NCI-H146 (cell line): ENCODE results near the gene ARHGAP10.

Experiments used
- DNase-seq: peaks from one replicate; lab custom pipeline; 2025; lab: John Stamatoyannopoulos, UW

The ARHGAP10 gene

DNA sequence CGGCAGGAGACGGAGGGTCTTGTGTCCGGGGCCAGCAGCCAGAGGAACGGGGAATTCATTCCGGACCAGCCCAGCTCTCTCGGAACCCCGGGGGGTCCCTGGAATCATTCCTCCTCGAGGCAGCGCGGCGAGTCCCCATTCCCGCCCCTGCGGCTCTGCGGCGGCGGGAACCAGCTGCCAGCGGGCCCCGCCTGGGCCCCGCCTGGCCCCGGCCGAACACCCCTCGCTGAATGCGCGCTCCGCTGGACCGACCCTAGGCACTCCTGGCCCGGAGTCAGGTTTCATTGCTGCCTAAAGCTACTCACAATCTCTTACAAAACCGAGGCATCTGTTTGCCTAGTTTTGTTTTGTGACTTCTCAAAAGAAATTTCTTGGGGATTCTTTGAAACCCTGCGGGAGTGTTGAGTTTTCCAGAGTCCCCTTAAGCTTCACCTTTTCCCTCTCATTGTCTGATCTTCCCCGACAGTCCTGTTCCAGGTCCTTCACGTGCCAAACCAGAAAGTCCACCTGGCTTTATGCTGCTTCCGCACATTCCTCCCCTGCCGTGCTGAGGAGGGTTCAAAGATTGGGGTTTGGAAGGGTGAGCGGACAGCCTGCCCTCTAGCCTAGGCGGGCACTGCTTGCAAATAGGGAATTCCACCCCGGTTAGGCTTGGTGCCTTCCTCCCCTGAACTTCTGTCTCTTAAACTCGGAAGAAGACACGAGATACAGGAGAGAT, 789 bp downstream of the ARHGAP10 start:
- DNase-seq: peak; percentile 22

DNA sequence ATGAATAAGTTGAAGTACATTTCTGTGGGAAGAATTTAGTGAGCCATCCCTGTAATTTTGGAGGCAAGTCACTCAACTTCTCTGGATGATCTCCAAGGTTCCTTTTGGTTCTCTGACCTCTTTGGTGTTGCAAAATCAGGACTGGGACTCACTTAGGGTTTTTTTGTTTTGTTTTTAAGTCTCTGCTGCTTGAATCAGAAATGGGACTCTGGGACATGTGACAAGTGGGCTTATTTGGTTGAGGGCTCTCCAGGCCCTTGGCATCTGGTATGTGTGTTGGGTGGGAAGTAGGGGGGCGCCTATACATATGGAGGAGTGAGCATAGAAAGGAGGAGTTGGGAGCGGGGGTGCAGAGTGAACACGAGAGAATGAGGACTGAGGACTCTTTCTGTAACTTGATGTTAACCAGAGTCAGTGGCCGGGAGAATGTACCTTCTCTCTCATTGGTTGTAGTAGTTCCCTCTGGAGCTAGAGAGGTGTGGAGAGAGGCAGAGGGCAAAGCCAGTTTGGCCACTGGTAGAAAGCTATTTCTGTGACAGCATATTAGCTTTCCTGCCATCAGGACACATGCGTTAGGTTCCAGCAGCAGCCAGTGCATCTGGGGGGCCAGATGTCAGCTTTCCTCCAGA, 1.9 kb downstream of the ARHGAP10 start:
- DNase-seq: no peak

DNA sequence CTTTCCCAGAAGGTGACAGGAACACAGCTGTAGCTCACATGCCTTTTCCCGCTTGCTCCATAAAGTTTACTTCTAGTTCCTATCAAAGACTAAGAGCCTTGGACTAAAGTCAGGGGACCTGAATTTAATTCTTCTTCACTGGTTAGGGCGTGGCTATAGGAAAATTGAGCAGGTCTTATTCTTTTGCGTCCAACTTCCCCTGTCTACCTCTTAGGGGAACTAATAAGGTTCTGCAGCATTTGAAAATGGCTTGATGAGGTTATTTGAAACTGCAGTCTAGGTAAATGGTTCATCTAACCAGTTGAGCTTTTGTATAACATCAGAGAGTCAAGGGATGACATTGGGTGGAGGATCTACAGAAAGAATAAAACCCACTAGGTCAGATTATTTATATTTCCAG, 2.6 kb downstream of the ARHGAP10 start:
- no peak for DNase-seq

DNA sequence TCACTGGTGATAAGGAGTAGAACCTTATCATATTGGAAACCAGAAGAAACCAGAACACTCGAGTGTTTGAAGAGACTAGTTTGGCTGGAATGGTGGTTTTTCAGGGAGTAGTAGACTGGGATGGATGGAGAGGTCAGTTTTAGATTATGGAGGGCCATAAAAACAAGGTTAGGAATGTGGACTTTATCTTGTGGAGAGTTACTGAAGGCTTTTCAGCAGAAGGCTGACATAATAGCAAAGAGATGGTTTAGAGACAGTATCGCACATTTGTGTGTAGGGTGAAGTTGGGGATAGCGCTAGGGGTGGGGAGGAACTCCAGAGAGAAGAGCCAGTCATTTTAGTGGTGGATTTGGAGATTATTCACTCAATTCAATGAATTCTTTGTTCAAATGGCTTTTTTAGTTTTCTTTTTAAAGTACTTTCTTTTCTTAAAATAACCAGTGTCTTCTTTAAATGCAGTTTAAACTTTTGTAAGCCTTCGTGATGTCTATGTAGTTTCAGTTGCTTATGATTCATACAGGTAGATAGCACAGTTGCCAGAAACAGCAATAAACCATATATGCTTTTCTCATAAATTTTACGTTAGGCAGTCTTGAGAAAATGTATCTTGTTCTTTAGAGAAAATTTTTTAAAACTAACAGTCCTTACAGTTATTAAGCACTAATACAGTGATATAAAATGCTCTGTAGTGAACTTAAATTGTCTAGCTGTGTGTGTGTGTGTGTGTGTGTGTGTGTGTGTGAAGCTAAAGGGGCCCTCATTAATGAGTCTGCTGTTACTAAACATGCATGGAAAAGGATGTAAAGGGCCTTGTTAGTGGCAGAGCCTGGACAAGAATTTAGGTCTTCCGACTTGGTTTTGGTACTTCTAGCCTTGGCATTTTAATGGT, 3.8 kb downstream of the ARHGAP10 start:
- no peak for DNase-seq

DNA sequence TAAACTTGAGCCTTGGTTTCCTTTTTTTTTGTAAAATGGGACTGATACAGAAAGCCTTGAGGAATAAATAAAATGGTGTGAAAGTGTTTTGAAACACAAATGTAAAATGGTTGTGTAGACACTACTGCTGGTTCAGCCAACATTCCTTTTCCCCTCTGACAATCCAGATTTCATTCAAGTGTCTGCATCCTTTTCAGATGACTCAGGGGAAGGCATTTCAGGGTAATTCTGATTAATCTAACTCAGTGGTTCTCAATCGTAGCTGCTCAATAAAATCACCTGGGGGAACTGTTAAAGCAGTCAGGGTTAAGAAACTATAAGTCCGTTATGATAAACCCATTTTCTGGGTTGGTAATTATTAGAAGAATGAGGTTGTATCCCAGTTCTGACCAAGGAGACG, 4.6 kb downstream of the ARHGAP10 start:
- no peak for DNase-seq

DNA sequence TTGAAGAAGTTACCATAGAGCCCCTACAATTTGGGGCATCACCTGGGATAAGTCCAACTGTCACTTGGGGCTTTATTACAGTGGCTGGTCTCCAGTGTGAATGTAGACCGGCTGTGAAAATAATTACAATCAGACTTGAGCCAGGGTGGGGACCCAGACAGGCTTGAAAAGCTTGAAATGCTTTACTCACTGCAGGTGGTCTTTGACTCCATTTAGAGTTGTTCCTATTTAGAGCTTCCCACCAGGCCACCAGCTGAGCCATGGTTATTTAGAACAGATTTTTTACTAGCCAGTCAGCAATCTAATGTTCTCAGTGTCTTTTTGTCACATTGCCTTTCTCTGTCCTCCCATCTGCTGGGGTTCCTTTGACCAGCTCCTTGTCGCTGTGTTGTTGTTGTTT, 5.7 kb downstream of the ARHGAP10 start:
- DNase-seq: peak; percentile 2

DNA sequence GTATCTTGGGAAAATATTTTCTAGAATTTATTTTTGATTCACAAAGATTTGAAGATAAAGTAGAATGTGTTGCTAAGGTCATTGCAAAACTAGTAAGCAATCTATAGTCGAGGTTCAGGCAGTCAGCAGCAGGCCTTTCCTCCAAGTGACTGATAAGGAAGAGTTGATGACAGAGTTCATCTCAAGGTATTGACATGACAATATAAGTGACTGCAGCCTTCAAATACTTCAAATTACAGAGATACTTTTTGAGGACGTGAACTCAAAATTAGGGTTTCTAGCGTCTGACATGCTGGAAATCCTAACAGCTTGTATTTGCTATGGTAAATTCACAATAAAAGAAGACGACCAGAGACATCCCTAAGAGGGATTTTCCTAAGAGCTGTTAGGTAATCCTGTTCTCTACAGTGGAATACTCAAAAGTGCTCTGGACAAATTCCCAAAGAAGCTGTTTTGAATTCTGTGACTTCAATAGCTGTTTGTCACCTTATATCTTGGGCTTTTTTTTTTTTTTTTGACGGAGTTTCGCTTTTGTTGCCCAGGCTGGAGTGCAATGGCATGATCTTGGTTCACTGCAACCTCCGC, 7.4 kb downstream of the ARHGAP10 start:
- DNase-seq: no peak

DNA sequence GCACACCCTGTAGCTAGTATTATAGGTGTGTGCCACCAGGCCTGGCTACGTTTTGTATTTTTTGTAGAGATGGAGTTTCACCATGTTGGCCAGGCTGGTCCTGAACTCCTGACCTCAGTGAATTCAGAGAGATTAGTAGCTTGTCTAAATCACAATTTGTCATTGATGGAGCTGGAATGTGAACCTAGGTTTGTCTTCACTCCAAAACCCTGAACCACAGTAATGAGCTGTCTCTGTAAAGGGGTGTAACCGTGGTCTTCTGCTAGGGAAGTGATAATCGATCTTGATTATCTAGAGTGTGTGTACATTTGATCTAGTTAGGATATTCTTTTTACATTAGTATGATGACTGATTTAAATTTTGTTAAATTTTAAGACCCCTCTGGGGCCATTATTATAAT, 8.3 kb downstream of the ARHGAP10 start:
- DNase-seq: no peak

DNA sequence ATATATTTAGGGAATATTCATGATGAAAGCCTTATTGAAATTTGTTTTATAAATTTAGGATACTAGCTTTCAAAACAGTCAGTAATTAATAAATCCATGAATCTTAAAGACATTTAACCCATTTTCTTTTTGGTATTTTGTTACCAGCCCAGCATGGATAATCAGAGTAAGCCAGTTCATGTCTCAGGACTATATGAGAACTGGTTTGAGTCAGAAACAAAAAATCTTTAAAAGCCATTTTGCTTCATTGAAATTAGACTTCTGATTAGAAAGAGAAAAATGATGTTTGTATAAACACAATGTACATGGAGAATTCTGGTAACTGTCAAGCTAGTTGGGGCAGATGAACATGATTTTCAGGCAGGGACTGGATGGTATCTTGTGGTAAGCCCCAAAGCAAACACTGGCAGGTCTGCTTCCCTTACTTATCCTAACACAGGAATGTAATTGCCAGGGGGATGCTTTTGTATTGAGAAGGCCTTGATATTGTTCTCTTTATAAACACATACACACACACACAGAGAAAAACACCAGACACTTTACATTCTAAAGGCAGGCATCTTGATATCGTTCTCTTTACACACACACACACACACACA, 9.4 kb downstream of the ARHGAP10 start:
- DNase-seq: no peak

DNA sequence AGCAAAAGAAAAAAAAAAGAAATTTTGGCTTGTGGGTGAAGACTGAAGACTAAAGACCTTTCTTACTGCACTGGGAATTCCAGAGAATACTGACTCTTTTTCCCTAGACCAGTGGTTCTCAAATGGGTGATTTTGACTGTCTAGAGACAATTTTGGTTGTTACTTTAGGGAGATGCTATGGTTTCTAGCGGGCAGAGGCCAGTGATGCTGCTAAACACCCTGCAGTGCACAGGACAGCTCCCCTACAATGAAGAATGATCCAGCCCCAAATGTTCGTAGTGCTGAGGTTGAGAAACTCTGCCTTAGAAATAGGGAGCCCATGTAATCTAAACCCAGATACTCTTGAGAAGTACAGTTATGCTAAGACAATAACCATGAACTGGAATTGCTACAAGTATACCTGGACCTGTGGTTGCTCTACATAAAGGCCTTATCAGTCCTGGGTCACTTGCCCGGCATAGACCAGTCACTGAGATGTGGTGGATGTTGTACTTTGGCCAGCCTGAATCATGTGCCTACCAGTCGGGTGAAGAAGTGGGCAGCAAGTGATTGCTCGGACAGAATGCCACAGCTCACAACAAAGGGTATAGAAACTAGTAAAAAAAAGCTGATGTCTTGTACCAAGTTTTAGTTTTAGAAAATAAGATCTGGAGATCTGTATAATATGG, 16.0 kb downstream of the ARHGAP10 start:
- DNase-seq: no peak

DNA sequence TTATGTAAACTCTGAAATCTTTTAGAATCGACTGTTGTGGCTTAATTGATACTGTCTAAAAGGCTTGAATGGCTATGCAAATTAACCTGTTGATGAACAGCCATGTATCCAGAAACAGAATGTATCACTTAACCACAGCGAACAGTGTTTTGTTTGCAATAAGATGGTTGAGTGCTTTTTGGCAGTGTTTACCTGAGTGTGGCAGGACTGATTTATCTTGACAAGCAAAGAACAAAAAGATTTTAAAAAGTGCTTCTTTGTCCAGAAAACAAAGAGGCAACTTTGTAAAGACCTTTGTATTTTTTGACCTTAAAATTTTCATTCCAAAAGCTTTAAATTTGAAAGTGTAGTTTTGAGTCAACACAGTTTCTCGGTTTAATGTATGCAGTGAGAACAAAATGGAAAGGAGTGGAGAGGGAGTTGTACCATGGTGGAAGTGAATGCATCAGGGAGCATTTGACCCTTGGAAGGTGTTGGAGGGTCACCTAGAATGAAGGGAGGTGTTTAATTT, 18.0 kb downstream of the ARHGAP10 start:
- DNase-seq: no peak

DNA sequence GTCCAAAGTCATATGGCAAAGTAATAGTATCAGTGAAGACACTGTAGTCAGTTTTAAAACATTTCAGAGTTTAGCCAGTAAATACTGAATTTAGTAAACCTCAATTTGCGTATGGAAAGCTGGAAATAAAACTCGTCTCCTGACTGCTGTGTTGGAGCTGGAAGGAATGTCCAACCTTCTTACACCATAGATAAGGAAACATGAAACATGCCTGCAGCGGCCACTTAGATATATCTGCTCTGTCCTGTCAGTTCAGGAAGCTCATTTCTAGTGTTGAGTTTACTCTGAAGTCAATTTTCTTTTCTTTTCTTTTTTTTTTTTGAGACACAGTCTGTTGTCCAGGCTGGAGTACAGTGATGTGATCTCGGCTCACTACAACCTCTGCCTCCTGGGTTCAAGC, 21.2 kb downstream of the ARHGAP10 start:
- DNase-seq: no peak

DNA sequence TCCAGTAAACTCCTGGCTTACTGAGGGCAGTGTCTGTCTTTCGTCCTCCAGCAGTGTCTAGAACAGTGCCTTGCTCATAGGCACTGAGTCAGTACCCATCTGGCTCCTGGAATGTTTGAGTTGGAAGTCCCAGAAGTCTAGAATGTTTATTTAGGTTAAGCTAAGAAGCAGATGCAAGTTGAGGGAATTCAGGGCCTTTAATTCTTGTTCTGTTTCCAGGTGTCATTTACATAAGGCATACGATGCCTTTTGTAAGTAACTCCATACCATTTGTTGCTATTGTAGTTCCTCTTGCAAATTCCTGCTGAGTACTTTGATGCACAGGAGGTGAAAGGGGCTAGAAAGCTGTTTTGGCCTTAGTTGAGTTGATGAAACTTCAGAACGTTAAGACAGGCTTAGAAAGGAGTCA, 22.2 kb downstream of the ARHGAP10 start:
- no peak for DNase-seq

DNA sequence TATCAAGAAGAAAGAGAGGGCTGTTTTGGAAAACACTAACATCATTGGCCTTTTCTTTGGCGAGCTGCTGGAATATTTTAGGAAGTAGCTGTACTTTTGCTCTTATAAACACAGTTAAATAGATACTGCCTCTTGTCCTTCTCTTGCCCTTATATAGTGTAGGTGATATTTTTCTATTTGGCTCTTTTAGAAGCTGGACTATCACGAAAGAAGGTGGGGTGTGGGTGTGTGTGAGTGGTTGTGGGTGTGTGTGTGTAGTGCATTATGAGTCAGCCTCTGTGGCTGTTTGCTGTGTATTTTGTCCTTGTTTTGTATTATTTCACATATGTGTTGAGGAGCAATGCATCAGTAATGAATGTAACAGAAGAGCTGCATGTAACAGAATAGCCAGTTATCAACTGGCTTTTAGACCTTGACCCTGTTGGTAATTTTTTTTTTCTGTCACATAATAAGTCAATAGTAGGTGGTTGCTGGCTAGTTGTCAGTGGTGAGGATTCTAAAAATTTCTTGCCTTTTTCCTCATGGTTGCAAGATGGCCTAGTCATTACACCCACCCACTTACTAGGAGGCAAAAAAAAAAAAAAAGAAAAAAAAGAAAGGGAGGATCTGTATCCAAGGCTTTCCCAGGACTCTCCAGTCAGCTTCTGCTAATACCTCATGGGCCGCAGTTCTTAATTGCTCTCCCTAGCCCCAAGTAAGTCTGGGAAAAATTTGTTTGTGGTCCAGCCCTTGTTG, 23.8 kb downstream of the ARHGAP10 start:
- DNase-seq: no peak

DNA sequence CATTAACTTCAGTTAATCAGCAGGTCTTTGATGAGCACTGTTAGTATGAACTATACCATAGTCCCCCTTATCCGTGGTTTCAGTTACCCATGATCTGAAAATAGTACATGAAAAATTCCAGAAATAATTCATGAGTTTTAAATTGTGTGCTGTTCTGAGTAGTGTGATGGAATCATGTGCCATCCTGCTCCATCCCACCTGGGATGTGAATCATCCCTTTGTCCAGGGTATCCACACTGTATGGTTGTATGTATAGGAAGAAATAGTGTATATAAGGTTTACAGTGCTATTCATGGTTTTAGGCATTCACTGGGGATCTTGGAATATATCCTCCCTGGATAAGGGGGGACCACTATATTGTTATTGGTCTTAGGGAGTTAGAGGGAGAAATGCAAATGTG, 24.5 kb downstream of the ARHGAP10 start:
- no peak for DNase-seq

DNA sequence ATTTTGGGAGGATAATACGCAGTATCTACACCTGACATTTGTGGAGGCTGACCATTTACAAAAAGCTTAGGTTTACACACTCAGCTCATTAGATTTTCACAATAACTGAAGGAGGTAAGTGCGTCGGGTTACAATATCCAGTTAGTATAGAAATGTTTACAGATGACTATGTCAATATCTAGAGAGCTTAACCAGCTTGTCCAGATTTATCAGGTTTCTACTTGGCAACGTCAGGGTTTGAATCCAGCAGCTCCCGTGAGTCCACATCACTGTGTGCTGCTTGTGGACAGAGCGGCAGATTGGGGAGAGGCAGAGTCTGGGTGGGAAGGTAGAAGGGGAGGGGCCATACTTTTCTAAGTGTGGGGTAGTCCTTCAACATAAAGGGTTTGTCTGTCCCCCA, 28.3 kb downstream of the ARHGAP10 start:
- DNase-seq: no peak

DNA sequence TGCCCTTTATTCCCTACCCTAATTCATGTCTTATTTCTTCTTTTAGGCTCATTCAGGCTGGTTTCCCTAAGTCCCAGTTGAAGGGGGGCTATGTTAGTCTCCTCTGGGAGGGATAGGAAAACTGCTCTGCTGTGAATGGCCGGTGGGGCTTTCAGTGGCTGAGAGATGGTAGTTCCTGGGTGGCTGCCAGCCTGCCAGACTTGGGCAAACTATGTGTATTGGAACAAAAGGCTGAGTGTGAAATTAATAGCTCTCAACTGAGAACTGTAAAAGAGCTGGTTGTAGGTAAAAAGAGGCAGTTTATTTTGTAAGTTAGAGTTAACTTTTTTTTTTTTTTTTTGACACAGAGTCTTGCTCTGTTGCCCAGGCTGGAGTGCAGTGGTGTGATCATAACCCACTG, 28.8 kb downstream of the ARHGAP10 start:
- no peak for DNase-seq

DNA sequence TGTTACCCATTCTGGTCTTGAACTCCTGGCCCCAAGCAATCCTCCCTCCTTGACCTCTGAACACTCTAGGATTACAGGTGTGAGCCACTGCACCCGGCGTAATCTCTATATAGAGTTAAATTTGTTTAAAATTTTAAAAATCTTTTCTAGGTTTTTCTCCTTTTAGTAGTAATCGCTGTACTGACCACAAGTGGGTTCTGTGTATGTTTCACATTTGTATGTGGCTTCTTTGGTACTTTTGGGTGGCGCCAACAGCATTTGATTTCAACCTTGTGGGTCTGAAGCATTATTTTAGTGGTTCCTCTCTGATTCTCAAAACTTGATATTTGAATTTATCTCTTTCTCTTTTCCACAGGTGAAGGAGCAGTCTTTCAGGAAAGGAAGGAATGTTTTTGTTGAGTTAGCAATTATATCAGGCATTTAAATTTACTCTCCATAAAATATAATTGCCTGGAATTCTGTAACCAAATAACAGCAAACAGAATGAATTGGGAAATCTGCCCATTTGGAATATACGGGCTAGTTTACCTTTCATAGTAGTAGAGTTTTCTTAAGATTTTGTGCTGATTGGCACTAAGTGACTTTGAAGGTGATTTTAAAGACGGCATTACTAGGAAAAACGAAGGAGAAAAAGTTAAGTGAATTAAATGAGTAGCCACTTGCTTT, 29.5 kb downstream of the ARHGAP10 start:
- no peak for DNase-seq

DNA sequence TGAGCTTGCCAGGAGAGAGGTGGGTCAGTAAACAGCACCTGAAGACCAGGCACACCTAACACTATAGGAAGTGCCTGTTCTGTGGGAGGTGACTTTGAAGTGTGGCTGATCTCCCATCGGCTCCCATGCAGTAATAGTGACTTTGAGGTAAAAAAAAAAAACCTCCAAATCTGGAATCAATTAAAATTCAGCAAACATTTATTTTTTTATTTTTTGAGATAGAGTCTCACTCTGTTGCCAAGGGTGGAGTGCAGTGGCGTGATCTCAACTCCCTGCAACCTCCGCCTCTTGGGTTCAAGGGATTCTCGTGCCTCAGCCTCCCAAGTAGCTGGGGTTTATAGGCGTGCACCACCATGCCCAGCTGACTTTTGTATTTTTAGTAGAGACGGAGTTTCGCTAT, 32.4 kb downstream of the ARHGAP10 start:
- no peak for DNase-seq

DNA sequence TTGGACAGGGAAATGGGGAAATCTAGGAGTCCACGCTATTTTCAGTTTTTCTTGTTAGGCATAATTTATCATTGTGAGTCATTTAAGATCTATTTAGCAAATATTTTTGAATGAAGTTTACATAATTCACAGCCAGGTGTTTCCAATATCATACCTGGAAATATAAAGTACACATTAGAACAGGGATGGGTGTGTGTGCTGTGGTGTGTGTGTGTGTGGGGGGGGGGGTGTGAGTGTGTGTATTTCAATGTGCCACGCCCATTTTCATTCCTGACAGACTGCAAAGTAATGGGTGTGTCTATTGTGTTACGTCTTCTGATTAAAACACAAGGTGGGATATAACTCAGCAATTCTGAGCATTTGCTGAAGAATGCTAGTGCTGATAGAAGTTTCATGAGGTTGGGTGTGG, 33.2 kb downstream of the ARHGAP10 start:
- DNase-seq: no peak
